OCI-LY1 (cell line): ENCODE measurements around the gene LRRC32.

Source experiments
- CTCF ChIP-seq: fragments of 200-600 bp; sonication (generic), shearing (Covaris generic); IDR thresholded peaks from 2 replicates; pipeline ENCODE4 v1.5.1; 2017; ENCODE audit warnings: mild to moderate bottlenecking, antibody characterized with exemption, low read length, moderate library complexity, mixed read lengths
- EZH2 ChIP-seq: fragments of 200-600 bp; sonication (generic), shearing (Covaris generic); IDR thresholded peaks from 2 replicates; pipeline ENCODE4 v1.8.0; 2017; ENCODE audit warnings: borderline replicate concordance, mixed run types, mild to moderate bottlenecking, antibody characterized with exemption, low read length, moderate library complexity, mixed read lengths

- TF ChIP-seq CTCF: no peak
- no peak for TF ChIP-seq EZH2
These were observed 15.9 kb upstream of the LRRC32 start for GRCh38 chr11:76686261-76687079.
